Stimulated activated naive B cell treated with anti-CD40 and anti-IgM and Interleukin-4, amounts not matched to agents 10 μg/mL and 1 μg/mL and 100 μg/mL, for 72 hours (primary cell): ENCODE results near the gene TRERF1.
"Not testable (repeated sequence)": the region's sequence is repeated elsewhere in the genome, so short reads cannot be mapped to it uniquely, and the experiment has no call there.

Experiments
- ATAC-seq, 2 donors: fragments of 150-1000 bp; cut with Tn5 transposase; replicated peaks; 2 replicates each; pipeline ENCODE4 v1.10.0; 2021; ENCODE audit warnings: moderate library complexity in 1 of 2
- DNase-seq: peaks from one replicate; pipeline ENCODE4 v3.0.0; 2021
- H3K27ac Mint-ChIP-seq: one replicate; pipeline ENCODE4 v1.8.0; 2022; ENCODE audit warnings: mild to moderate bottlenecking, mixed read lengths
- H3K27me3 Mint-ChIP-seq, 2 donors: one replicate each; pipeline ENCODE4 v1.8.0; 2022; ENCODE audit warnings: mixed read lengths in 2 of 2
- H3K36me3 Mint-ChIP-seq, 2 donors: one replicate each; pipeline ENCODE4 v1.8.0; 2022; ENCODE audit warnings: mixed read lengths in 2 of 2, mild to moderate bottlenecking in 1 of 2
- H3K4me1 Mint-ChIP-seq, 2 donors: one replicate each; pipeline ENCODE4 v1.8.0; 2022; ENCODE audit warnings: mixed read lengths in 2 of 2, mild to moderate bottlenecking in 1 of 2
- H3K4me3 Mint-ChIP-seq, 2 donors: one replicate each; pipeline ENCODE4 v1.8.0; 2022; ENCODE audit warnings: mild to moderate bottlenecking in 2 of 2, mixed read lengths in 2 of 2, moderate library complexity in 1 of 2
- H3K9me3 Mint-ChIP-seq, 2 donors: one replicate each; pipeline ENCODE4 v1.8.0; 2022; ENCODE audit warnings: mixed read lengths in 2 of 2, mild to moderate bottlenecking in 1 of 2

The TRERF1 gene

DNA sequence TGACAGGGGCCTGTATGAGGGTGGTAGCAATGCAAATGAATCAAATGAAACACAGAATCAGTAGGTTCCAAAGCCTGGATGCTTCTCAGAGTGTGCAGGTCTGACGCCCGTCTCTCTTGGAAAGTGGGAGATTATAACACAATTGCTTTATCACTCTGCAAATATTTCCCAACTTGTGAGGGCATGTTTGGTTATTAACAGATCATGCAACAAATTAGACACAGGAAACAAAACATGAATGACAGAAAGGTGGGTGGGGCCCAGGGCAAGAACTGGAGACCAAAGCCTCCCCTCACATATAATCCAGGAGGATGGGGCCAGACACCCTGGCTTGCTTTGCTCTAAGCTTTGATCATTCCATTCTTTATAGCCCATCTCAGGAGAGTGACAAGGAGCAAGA lies 125.5 kb downstream of the TRERF1 start:
- no peak for ATAC-seq
- Mint-ChIP-seq H3K36me3 (peaks cover 0 to 4% of the 10 kb centered on the region in 2 donors), H3K9me3 (peaks cover 3 to 4% of the 10 kb centered on the region in 2 donors), H3K27ac (no peak overlapping the region), H3K4me3 (no peak overlapping the region), H3K4me1 (no peaks in the 10 kb centered on the region), H3K27me3 (no peaks in the 10 kb centered on the region)
- DNase-seq: no peak

DNA sequence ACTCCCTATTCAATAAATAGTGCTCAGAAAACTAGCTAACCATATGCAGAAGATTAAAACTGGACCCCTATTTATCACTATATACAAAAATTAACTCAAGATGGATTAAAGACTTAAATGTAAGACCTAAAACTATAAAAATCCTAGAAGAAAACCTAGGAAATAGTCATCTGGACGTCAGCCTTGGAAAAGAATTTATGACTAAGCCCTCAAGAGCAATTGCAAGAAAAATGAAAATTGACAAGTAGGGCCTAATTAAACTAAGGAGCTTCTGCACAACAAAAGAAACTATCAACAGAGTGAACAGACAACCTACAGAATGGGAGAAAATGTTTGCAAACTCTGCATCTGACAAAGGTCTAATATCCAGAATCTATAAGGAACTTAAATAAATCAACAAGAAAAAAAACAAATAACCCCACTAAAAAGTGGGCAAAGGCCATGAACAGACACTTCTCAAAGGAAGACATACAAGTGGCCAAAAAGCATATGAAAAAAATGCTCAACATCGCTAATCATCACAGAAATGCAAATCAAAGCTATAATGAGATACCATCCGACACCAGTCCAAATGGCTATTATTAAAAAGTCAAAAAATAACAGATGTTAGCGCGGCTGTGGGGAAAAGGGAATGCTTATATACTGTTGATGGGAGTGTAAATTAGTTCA lies 126.9 kb downstream of the TRERF1 start:
- not testable (repeated sequence) for H3K27me3 Mint-ChIP-seq, H3K36me3 Mint-ChIP-seq, H3K27ac Mint-ChIP-seq, H3K9me3 Mint-ChIP-seq, ATAC-seq, DNase-seq, H3K4me1 Mint-ChIP-seq, H3K4me3 Mint-ChIP-seq

DNA sequence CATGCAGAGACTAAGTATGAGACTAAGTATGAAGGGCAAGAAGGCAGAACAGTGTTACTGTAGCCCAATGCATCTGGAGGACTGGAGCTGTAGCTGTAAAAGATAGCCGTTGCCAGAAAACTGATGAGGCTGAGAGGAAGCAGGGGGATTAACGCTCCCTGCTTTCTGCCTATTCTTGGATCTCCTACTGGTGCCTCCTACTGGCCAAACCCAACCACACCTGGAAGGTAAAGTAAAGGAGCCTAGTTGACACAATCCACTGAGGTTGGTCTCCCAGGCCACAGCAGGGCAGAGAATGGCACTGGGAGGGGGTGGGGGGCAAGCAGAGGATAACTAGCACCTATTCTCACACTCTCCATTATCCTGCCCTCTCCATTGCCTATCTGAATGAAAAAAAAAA lies 129.1 kb downstream of the TRERF1 start:
- ATAC-seq (no peak), DNase-seq (no peak)
- Mint-ChIP-seq H3K27ac (no peak overlapping the region), H3K27me3 (no peaks in the 10 kb centered on the region), H3K36me3 (peaks cover 3 to 4% of the 10 kb centered on the region in 2 donors), H3K4me1 (peaks cover 0 to 3% of the 10 kb centered on the region in 2 donors), H3K9me3 (peaks cover 4 to 6% of the 10 kb centered on the region in 2 donors), H3K4me3 (no peak overlapping the region)

DNA sequence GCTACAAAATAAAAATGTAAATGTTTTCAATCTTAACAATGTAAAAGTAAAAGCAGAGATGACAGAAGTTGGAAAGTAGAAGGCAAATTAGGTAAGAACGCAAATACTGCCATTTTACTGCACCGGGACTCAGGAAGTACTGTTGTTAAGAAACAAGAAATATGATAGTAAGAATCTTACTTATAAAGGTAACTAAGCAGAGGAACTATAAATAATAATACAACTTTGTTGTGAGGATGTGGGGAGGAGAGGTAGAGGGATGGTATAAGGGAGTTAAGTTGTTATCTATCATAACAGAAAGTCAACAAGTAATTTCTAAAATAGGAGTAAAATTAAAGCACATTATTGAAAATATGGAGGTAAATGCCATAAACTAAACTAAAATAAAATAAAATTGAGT lies 129.8 kb downstream of the TRERF1 start:
- H3K4me3 Mint-ChIP-seq: no peak overlapping the region
- peaks cover 3 to 4% of the 10 kb centered on the region in 2 donors for H3K36me3 Mint-ChIP-seq
- H3K27ac Mint-ChIP-seq: no peak overlapping the region
- H3K9me3 Mint-ChIP-seq: peaks cover 4 to 6% of the 10 kb centered on the region in 2 donors
- ATAC-seq (no peak), DNase-seq (no peak)
- H3K4me1 Mint-ChIP-seq: peaks cover 5 to 6% of the 10 kb centered on the region in 2 donors
- no peaks in the 10 kb centered on the region for H3K27me3 Mint-ChIP-seq

DNA sequence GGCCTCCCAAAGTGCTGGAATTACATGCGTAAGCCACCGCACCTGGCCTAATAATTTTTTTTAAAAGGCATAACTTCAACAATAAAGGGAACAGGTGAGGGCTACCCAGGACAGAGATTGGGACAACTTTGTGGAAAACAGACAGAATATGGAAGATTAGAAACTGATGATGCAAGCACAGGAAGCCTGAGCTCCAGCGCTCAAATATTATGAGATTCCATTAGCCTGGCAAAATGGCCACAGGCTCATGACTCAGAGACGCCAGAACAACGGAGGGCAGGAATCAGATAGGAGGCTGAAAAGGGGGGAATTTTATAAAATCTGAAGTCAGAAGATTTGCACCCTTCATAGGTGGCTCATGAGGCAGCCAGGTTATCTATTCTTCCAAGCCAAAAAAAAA lies 131.0 kb downstream of the TRERF1 start:
- peaks cover 16 to 17% of the 10 kb centered on the region in 2 donors for H3K4me1 Mint-ChIP-seq
- H3K27me3 Mint-ChIP-seq: no peaks in the 10 kb centered on the region
- ATAC-seq (no peak), DNase-seq (no peak)
- H3K9me3 Mint-ChIP-seq: peaks cover 4 to 6% of the 10 kb centered on the region in 2 donors
- no peak overlapping the region for H3K27ac Mint-ChIP-seq
- peaks cover 3 to 4% of the 10 kb centered on the region in 2 donors for H3K36me3 Mint-ChIP-seq
- no peak overlapping the region for H3K4me3 Mint-ChIP-seq

DNA sequence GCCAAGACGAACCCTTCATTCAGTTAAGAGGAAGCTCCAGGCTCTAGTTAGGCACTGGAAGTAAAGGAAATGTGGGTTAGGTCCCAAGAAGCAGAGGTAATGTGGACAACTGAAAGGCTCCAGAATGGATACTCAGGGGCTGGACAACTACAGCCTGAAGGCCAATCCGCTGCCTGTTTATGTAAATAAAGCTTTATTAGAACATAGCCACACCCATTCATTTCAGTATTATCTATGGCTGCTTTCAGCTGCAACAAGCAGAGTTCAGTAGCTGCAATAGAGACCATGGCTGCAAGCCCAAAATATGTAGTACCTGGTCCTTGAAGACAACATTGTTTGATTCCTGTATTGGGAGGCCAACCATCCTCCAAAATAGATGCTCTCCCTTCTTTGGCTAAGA lies 133.2 kb downstream of the TRERF1 start:
- Mint-ChIP-seq H3K4me1 (peaks cover 24 to 27% of the 10 kb centered on the region in 2 donors), H3K27ac (no peak overlapping the region)
- no peak for ATAC-seq

DNA sequence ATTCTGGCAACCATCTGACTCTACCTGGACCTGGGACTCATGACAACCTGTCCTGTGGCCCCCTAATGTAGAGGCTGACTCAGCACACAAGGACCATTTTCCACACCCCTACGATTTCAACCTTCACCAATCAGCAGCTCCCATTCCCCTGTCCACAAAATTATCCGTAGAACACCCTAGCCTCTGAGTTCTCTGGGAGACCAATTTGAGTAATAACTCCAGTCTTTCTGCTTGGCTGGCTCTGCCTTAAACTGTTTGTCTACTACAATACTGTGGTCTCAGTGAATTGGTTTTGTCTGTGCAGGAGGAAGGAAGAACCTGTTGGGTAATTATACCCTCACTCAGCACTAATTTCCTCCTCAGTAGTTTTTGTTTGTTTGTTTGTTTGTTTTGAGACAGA lies 134.7 kb downstream of the TRERF1 start:
- Mint-ChIP-seq H3K4me3 (peak overlapping the region; percentile 6 to 7), H3K27me3 (no peaks in the 10 kb centered on the region), H3K27ac (peak overlapping the region; percentile 89), H3K4me1 (peaks cover 24 to 27% of the 10 kb centered on the region in 2 donors), H3K9me3 (peaks cover 0 to 3% of the 10 kb centered on the region in 2 donors), H3K36me3 (peaks cover 0 to 3% of the 10 kb centered on the region in 2 donors)
- peak; percentile 38 to 42 for ATAC-seq
- no peak for DNase-seq

More for the DNA sequence above, 133.2 kb downstream of the TRERF1 start:
- Mint-ChIP-seq H3K27me3 (no peaks in the 10 kb centered on the region), H3K9me3 (peaks cover 0 to 3% of the 10 kb centered on the region in 2 donors), H3K4me3 (no peak overlapping the region), H3K36me3 (peaks cover 0 to 3% of the 10 kb centered on the region in 2 donors)
- DNase-seq: no peak

DNA sequence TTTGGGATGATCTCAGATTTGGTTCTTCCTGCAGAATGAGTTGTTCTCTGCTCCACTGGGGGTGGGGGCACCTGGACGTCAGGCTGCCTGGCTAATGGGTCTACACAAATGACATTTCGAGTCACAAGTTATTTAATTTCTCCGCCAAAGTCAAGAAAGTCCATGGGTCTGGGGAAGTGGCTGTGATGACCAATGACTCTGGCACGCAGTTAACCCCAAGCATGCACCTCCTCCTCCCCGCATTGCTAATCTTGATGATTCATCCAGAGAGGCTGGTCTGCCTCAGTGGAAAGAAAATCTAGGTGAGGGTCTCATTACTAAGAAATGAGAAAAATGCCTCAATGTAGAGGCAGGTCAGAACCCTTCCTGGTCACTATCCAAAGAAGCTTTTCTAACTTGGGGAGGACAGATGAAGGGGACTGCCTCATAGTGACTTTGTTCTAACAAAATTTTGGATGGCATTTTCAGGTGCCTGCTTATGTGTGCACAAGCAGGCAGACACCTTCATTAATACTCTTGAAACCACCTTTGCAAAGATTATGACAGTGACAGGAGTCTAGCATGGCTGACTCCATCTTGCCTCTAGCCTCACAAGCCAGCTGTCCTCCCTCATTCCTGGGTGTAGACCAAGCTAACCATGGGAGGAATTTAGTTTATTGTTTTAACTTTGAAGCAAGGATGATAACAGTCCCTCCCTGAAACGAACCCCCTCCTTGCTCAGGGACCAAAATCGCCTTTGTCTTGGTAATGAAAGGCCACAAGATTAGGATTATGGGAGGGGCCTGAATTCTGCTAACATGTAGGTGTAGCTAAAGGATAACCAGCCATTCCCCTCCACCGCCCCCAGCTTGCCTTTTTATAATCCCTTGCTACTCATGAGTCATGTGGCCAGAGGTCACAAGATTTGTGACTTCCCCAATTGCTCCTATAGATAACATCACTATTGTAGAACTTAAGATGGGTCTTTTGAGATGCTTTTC lies 135.4 kb downstream of the TRERF1 start:
- H3K4me1 Mint-ChIP-seq: peaks cover 24 to 27% of the 10 kb centered on the region in 2 donors
- H3K36me3 Mint-ChIP-seq: peaks cover 0 to 3% of the 10 kb centered on the region in 2 donors
- ATAC-seq (peak; percentile 74 to 75), DNase-seq (no peak)
- H3K27ac Mint-ChIP-seq: peak overlapping the region; percentile 89
- peak overlapping the region in 1 of 2 donors; percentile 7 for H3K4me3 Mint-ChIP-seq
- H3K27me3 Mint-ChIP-seq: no peaks in the 10 kb centered on the region
- H3K9me3 Mint-ChIP-seq: peaks cover 0 to 3% of the 10 kb centered on the region in 2 donors

DNA sequence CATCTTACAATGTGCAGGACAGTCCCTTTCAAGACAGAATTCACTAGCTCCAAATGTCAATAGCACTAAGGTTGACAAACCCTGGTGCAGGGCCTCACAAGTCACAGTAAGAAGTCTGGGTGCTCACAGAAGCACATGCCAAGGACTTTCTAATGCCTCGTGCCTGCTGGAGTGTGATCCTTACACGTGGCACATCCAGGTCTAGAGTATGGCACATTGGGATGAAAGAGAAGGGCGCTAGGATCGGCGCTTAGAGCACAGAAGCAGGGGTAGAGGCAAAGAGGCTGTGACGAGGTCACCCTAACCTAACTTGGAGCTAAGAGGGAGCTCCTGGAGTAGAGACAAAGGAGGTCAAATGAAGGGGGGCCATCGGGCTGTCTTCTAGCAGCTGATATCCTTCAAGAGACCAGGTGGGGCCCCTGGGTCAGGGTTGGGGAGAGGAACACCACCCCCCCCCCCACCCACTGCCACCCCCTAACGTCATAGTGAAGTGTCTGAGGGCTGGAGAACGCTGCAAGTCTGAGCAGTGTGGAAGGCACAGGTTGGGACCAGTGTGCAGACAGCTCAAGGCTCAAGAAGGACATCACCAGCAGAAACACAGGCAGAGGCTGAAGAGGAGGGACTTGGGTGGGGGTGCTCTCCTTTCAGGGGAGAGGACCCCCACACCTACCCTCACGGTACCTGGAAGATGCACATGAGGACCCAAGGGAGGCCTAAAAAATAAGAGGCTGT lies 136.3 kb downstream of the TRERF1 start:
- DNase-seq: no peak
- Mint-ChIP-seq H3K4me1 (peaks cover 24 to 27% of the 10 kb centered on the region in 2 donors), H3K27me3 (no peaks in the 10 kb centered on the region), H3K9me3 (no peaks in the 10 kb centered on the region), H3K4me3 (no peak overlapping the region), H3K36me3 (no peaks in the 10 kb centered on the region), H3K27ac (peak overlapping the region; percentile 14)
- ATAC-seq: peak; percentile 12 to 20

DNA sequence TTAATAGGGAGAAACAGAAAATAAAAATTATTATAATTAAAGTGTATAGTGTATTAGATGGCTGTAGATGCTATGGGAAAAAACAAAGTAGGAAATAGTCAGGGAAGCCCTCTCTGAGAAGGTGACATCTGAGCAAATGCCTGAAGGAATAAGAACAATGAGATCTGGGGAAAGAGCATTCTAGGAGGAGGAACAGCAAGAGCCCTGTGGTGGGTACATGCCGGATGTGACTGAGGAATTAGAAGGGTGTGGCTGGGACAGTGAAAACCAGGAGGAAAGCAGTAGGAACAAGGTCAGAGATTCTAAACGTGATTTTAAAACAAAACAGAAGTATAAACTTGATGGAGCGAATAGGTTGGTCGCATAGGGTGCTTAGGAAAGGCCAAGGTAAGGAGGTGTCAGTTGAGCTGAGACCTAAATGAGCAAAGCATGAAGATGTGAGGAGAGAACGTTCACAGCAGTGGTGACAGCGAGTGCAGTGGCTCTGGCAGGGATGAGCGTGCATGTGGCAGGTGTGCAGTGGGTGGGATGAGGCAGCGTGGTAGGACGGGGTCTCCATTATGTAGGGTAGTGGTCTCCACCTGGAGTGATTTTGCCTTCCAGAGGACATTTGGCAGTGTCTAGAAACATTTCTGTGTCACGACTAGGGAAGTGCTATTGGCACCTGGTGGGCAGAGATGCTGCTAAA lies 137.0 kb downstream of the TRERF1 start:
- H3K27ac Mint-ChIP-seq: no peak overlapping the region
- H3K4me3 Mint-ChIP-seq: no peak overlapping the region
- no peaks in the 10 kb centered on the region for H3K36me3 Mint-ChIP-seq
- DNase-seq (no peak), ATAC-seq (no peak)
- H3K4me1 Mint-ChIP-seq: peaks cover 24 to 27% of the 10 kb centered on the region in 2 donors
- no peaks in the 10 kb centered on the region for H3K27me3 Mint-ChIP-seq
- no peaks in the 10 kb centered on the region for H3K9me3 Mint-ChIP-seq

DNA sequence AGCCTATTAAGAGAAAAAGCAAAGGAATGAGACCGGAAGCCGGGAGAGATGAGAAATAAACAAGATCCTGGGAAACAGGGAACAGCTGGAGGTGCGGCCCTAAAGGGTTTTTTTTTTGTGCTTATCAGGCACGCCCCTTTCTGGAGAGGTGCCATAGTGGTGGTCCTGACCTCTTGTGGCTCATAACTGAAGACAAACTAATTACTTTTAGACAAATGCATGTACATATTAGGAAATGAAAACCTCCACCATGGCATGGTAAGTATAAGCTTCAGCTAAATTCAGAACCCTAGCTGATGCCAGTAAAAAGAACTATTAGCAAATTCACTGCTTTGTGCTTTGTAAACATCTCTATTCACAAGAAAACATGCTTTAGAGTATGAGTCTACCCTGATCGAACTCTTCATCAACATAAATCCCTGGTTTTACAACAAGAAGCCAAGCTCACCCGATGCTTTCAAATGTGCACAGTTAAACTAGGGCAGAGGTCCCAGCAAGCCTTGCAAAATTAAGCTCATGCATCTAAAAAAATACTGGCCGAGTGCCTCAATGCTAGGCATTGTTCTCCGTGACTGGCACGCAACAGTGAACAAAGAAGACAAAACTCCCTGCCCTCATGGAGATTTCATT lies 137.7 kb downstream of the TRERF1 start:
- Mint-ChIP-seq H3K36me3 (no peaks in the 10 kb centered on the region), H3K4me1 (peaks cover 24 to 27% of the 10 kb centered on the region in 2 donors), H3K27ac (no peak overlapping the region), H3K4me3 (no peak overlapping the region), H3K27me3 (no peaks in the 10 kb centered on the region), H3K9me3 (no peaks in the 10 kb centered on the region)
- ATAC-seq (no peak), DNase-seq (no peak)

DNA sequence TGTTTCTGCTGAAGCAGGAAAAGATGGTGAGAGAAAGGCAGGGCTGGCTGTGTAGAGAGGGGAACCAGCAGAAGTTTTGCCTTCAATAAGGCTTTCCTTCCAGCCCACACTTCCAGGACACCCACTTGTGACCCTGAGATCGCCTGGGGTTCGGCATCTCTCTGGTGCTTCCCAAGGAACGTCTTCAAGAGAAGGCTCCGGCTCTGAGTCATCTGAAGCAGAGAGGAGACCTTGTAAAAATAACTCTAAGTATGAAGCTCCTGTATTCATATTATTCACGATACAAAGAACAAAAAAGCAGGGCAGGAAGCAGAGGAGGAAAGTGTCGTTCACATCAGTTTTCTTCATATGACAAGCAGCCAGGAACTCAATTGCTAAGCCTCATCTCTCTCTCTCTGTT lies 138.7 kb downstream of the TRERF1 start:
- H3K27ac Mint-ChIP-seq: no peak overlapping the region
- H3K4me3 Mint-ChIP-seq: no peak overlapping the region
- DNase-seq (no peak), ATAC-seq (no peak)
- H3K4me1 Mint-ChIP-seq: peaks cover 21 to 27% of the 10 kb centered on the region in 2 donors
- no peaks in the 10 kb centered on the region for H3K9me3 Mint-ChIP-seq
- H3K27me3 Mint-ChIP-seq: no peaks in the 10 kb centered on the region
- no peaks in the 10 kb centered on the region for H3K36me3 Mint-ChIP-seq

DNA sequence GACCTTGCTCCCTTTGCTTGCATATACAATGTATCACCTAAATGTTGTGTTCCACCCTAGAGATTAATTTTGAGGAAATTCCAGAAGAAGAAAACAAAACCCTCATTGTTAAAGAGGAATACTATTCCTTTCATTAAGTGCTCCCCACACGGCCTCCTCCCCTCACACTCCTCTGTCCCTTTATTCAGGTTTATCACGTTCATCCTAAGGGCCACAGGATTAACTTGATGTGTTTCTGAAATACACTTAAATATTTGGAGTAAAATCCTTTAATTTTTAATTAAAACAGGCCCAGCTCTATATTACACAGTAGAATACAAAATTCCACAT lies 144.6 kb downstream of the TRERF1 start:
- Mint-ChIP-seq H3K9me3 (no peaks in the 10 kb centered on the region), H3K4me1 (no peaks in the 10 kb centered on the region), H3K36me3 (peaks cover 0 to 1% of the 10 kb centered on the region in 2 donors), H3K27ac (no peak overlapping the region), H3K4me3 (no peak overlapping the region), H3K27me3 (no peaks in the 10 kb centered on the region)
- DNase-seq (no peak), ATAC-seq (no peak)
